SU-DHL-6 (cell line): Measurements from ENCODE around the gene ATE1.

Source experiments
- H2AFZ ChIP-seq: fragments of 200-600 bp; sonication (generic); 2 replicates; pipeline ENCODE4 v1.6.1; 2014; ENCODE audit warnings: low read depth, mild to moderate bottlenecking, moderate library complexity, mixed read lengths, antibody characterized with exemption, low read length; ENCODE audit not compliant: severe bottlenecking
- H3F3A ChIP-seq: fragments of 200-600 bp; shearing (Covaris generic); 2 replicates; pipeline ENCODE4 v1.6.0; 2016; ENCODE audit warnings: antibody characterized with exemption, mild to moderate bottlenecking; ENCODE audit not compliant: insufficient read depth
- H3K27ac ChIP-seq: fragments of 200-600 bp; sonication (generic); 2 replicates; pipeline ENCODE4 v1.5.1; 2016; ENCODE audit warnings: low read depth, mild to moderate bottlenecking, low read length, moderate library complexity, mixed read lengths
- H3K27me3 ChIP-seq: fragments of 200-600 bp; sonication (generic), shearing (Covaris generic); 2 replicates; pipeline ENCODE4 v1.6.0; 2014; ENCODE audit warnings: mild to moderate bottlenecking, low read length
- H3K36me3 ChIP-seq: fragments of 200-600 bp; sonication (generic); 2 replicates; pipeline ENCODE4 v1.6.1; 2014; ENCODE audit warnings: mild to moderate bottlenecking, low read length, mixed read lengths
- H3K4me2 ChIP-seq: fragments of 300-600, 200-600 bp; shearing (Covaris generic), sonication (generic); 2 replicates; pipeline ENCODE4 v1.6.0; 2014; ENCODE audit warnings: low read length, low read depth, mild to moderate bottlenecking; ENCODE audit not compliant: poor library complexity, severe bottlenecking
- H3K4me3 ChIP-seq: fragments of 200-600 bp; sonication (generic); 2 replicates; pipeline ENCODE4 v1.5.1; 2014; ENCODE audit warnings: antibody characterized with exemption, low read length, mild to moderate bottlenecking, mixed read lengths; ENCODE audit not compliant: insufficient read depth, poor library complexity, severe bottlenecking
- H3K79me2 ChIP-seq: fragments of 200-600 bp; sonication (generic); 2 replicates; pipeline ENCODE4 v1.6.1; 2014; ENCODE audit warnings: mild to moderate bottlenecking, low read length, moderate library complexity; ENCODE audit not compliant: insufficient read depth
- H3K9ac ChIP-seq: fragments of 200-600 bp; sonication (generic); 2 replicates; pipeline ENCODE4 v1.7.0; 2014; ENCODE audit warnings: mild to moderate bottlenecking, low read length
- H3K9me2 ChIP-seq: fragments of 200-600 bp; sonication (generic); replicated peaks from 2 replicates; pipeline ENCODE4 v1.6.1; 2014; ENCODE audit warnings: low read length; ENCODE audit not compliant: insufficient read depth
- H3K9me3 ChIP-seq: fragments of 200-600 bp; sonication (generic); 2 replicates; pipeline ENCODE4 v1.6.1; 2014; ENCODE audit warnings: low read length, mixed read lengths; ENCODE audit not compliant: insufficient read depth
- H4K20me1 ChIP-seq: fragments of 200-600 bp; sonication (generic); 2 replicates; pipeline ENCODE4 v1.6.1; 2014; ENCODE audit warnings: low read depth, mild to moderate bottlenecking, antibody characterized with exemption, low read length, moderate library complexity, mixed read lengths
- EZH2phosphoT487 ChIP-seq: fragments of 200-600 bp; sonication (generic), shearing (Covaris generic); conservative IDR thresholded peaks from 2 replicates; pipeline ENCODE4 v1.6.1; 2018; ENCODE audit warnings: mild to moderate bottlenecking, antibody characterized with exemption, low read length, moderate library complexity, mixed read lengths
- TF ChIP-seq, protein P1 (sequence below): fragments of 200-600 bp; sonication (generic); IDR thresholded peaks from one replicate; pipeline ENCODE4 v1.5.1; 2017; ENCODE audit warnings: antibody characterized with exemption, mild to moderate bottlenecking, low read length, moderate library complexity; ENCODE audit not compliant: insufficient read depth, poor library complexity, severe bottlenecking

The ATE1 gene

DNA sequence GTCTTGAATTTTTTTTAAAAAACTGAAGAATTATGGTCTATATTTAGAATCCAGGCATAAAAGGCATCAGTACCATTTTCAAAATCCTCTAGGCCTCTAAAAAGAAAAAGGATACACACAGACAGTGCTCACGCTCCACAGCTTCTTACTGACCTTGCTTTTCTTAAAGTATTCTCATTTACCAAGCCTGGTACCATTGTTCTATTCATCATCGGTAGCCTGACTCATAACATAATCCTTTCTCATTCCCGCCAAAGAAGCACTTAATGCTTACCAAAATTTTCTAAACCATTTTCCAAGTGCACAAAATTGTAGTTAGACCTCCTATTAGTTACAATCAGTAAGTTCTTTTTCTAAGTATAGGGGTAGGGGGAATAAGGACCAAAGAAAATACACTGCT, 54.6 kb downstream of the ATE1 start:
- Histone ChIP-seq H3K9me2 (no peaks in the 10 kb centered on the region), H4K20me1 (no peaks in the 10 kb centered on the region), H3K27ac (no peak overlapping the region), H3K27me3 (no peaks in the 10 kb centered on the region), H3K4me2 (no peak overlapping the region), H3K79me2 (no peaks in the 10 kb centered on the region), H3K36me3 (no peaks in the 10 kb centered on the region), H3K4me3 (no peak overlapping the region), H3K9ac (no peak overlapping the region), H3F3A (no peaks in the 10 kb centered on the region; the same call in 1 of the 2 replicates), H2AFZ (no peak overlapping the region), H3K9me3 (no peaks in the 10 kb centered on the region)
- no peak for TF ChIP-seq EZH2phosphoT487

DNA sequence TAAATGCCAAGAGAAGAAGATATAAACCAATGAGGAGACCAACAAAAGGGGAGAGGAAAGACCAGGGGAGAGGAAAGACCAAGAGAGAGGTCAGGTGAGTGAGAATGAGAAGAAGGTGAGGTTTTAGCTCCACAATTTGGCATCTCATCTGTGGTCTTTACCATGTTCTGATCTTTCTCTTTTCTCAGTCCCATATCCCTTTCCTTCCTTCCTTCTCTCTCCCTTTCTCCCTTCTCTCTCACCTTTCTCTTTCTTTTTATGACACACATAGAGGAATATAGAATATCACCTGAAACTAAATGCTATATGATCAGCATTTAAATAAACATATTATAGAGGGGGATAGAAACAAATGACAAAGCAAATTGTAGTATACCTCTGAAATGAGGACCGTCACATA, 57.4 kb downstream of the ATE1 start:
- Histone ChIP-seq H3K9me2 (no peaks in the 10 kb centered on the region), H3F3A (no peaks in the 10 kb centered on the region; the same call in 1 of the 2 replicates), H4K20me1 (no peaks in the 10 kb centered on the region), H3K27me3 (no peaks in the 10 kb centered on the region), H3K9ac (no peak overlapping the region), H2AFZ (no peak overlapping the region), H3K9me3 (no peaks in the 10 kb centered on the region), H3K36me3 (peaks cover 6% of the 10 kb centered on the region; the same call in 1 of the 2 replicates), H3K4me3 (no peak overlapping the region), H3K79me2 (no peaks in the 10 kb centered on the region), H3K4me2 (no peak overlapping the region), H3K27ac (no peak overlapping the region)
- TF ChIP-seq, protein P1, sequence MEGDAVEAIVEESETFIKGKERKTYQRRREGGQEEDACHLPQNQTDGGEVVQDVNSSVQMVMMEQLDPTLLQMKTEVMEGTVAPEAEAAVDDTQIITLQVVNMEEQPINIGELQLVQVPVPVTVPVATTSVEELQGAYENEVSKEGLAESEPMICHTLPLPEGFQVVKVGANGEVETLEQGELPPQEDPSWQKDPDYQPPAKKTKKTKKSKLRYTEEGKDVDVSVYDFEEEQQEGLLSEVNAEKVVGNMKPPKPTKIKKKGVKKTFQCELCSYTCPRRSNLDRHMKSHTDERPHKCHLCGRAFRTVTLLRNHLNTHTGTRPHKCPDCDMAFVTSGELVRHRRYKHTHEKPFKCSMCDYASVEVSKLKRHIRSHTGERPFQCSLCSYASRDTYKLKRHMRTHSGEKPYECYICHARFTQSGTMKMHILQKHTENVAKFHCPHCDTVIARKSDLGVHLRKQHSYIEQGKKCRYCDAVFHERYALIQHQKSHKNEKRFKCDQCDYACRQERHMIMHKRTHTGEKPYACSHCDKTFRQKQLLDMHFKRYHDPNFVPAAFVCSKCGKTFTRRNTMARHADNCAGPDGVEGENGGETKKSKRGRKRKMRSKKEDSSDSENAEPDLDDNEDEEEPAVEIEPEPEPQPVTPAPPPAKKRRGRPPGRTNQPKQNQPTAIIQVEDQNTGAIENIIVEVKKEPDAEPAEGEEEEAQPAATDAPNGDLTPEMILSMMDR, result no peak
- TF ChIP-seq EZH2phosphoT487, result no peak

- no peaks in the 10 kb centered on the region for H4K20me1 ChIP-seq
- H3K79me2 ChIP-seq, result no peaks in the 10 kb centered on the region
- peaks cover 6% of the 10 kb centered on the region; the same call in 1 of the 2 replicates for H3K36me3 ChIP-seq
- no peaks in the 10 kb centered on the region for H3K27me3 ChIP-seq
- H3K4me2 ChIP-seq, result no peak overlapping the region
- no peak overlapping the region for H3K9ac ChIP-seq
- H3K27ac ChIP-seq, result no peak overlapping the region
- TF ChIP-seq, protein P1, result no peak
- TF ChIP-seq EZH2phosphoT487, result no peak
- H3K4me3 ChIP-seq, result no peak overlapping the region
- H3F3A ChIP-seq, result no peaks in the 10 kb centered on the region; the same call in 1 of the 2 replicates
- H2AFZ ChIP-seq, result no peak overlapping the region
- no peaks in the 10 kb centered on the region for H3K9me2 ChIP-seq
- no peaks in the 10 kb centered on the region for H3K9me3 ChIP-seq
Measured at GRCh38 chr10:121865554-121865953, 62.3 kb downstream of the ATE1 start.

- no peak overlapping the region for H3K4me2 ChIP-seq
- H3K79me2 ChIP-seq, result no peaks in the 10 kb centered on the region
- no peak overlapping the region for H3K27ac ChIP-seq
- H3K9ac ChIP-seq, result no peak overlapping the region
- no peaks in the 10 kb centered on the region for H3K27me3 ChIP-seq
- H3K4me3 ChIP-seq, result no peak overlapping the region
- H3K9me3 ChIP-seq, result no peaks in the 10 kb centered on the region
- no peak overlapping the region for H2AFZ ChIP-seq
- no peaks in the 10 kb centered on the region for H3K9me2 ChIP-seq
- no peaks in the 10 kb centered on the region for H4K20me1 ChIP-seq
- H3F3A ChIP-seq, result no peaks in the 10 kb centered on the region; the same call in 1 of the 2 replicates
- H3K36me3 ChIP-seq, result peaks cover 6% of the 10 kb centered on the region; the same call in 1 of the 2 replicates
- TF ChIP-seq, protein P1, result no peak
- TF ChIP-seq EZH2phosphoT487, result no peak
Measured at GRCh38 chr10:121864653-121865052, 63.2 kb downstream of the ATE1 start.
